Activated CD4-positive, alpha-beta T cell treated with anti-CD3 and anti-CD28 coated beads, Interleukin-2, amount 50 U/mL, for 48 hours (primary cell): ENCODE measurements around the gene UNC119B.
A peak's percentile ranks its signal among the peaks of the same experiment; 100 is the strongest.

Experiments used
- DNase-seq, 2 experiments: peaks; one replicate each; pipeline ENCODE4 v3.0.0-alpha.2; 2020

UNC119B gene

DNA sequence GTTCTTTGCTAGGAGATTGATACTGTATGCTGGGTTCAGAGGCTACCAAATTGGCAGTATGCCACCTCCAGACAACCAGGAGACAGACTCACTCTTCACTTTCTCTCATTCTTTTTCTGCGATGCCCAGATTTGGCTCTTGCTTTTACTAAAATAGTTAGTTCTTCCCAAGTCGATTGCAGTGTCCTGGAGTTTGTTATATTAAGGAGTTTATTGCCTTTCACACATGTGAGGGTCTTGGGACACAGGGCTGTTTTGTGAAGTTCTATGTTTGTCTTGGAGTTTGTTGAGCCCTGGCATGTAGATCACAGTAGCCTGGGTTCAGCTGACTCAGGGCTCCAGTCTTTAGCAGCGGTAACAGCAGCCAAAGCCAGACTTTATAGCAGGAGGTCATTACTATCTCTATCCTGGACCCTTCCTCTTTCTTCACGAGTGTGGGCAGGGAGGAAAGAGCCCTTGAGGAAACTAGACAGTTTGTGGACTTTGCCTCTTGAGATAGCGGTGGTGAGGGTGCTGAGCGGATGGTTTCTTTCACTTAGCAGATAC, 21.7 kb upstream of the UNC119B start:
- no peak for DNase-seq

DNA sequence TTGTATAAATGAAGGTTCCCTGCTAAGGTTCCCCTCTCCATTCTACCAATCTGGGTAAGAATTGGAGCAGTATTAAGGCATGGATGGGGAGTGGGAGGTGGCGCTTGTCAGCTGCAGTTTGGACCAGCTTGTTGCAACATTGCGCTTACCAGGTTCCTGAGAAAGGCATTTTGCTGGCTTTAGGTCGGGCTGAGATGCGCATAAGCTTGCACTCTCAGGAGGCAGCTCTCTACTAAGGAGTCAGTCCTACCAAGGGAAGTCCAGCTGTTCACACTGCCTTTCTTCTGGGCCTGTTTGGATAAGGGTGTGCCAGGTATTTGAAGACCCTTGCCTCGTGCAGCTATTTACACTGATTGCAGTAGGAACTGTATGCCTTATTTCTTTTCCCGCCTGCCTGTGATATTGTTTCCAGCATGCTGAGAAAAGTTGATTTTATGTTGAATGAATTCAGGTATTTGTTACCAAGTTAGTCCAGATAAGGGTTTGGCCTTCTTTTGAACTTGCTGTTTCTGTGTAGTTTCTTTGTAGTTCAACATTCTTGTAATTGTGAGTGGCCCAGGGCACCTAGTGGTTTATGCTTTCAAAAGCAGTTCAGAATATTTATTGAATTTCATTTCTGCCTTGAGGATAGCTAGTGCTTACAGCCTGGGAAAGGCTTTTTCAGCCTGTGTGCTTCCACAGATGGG, 20.7 kb upstream of the UNC119B start:
- no peak for DNase-seq

DNA sequence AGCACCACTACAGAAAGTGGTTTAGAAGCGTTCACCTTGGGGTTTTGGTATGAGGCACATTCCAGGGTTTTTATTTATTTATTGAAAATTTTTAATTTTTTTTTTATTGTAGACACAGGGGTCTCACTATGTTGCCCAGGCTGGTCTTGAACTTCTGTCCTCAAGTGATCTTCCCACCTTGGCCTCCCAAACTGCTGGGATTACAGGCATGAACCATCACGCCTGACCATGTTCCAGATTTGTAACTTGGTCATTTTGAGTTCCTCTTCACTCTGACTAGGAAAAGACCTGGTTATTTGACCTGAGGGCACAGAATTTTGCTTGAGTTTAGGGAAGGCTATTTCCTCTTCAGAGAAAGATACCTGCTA, 20.2 kb upstream of the UNC119B start:
- no peak for DNase-seq

DNA sequence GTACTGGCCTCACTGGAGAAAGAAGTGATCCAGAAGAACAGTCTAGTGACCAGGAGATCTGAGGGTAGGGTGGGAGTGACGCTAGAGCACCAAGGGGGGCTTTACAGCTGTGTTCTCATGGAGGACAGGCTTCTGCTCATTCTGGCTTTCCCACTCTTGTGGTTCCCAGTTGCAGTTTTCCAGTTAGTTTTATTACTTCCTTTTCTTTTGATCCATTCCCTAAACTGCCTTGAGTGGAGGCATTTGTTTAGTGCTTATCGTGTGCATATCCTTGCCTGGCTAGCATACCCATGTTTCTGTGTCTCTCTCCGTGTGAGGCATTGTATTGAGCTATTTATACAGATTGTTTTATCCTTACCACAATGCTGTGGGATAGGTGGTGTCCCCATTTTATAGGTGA, 19.3 kb upstream of the UNC119B start:
- DNase-seq, result no peak

DNA sequence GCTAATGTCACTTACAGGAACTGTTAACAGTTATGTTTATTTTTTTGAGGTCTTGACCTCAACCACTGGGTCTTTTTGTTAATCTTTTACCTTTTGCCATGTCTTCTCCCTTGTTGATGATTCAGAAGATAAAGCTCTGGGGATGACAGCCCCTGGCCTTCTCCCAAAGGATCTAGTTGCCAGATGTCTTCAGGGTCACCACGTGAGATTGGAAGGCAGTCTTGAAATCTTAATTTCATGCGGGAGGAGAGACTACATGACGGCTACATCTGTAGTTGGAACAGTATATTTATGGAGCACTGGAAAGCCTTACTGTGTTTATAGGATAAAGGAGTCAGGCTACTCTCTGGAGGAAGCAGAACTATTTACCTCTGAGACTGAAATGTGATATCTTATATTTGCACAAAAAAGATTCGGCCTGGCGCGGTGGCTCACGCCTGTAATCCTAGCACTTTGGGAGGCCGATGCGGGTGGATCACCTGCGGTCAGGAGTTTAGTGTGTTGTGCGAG, 17.7 kb upstream of the UNC119B start:
- DNase-seq, result no peak

DNA sequence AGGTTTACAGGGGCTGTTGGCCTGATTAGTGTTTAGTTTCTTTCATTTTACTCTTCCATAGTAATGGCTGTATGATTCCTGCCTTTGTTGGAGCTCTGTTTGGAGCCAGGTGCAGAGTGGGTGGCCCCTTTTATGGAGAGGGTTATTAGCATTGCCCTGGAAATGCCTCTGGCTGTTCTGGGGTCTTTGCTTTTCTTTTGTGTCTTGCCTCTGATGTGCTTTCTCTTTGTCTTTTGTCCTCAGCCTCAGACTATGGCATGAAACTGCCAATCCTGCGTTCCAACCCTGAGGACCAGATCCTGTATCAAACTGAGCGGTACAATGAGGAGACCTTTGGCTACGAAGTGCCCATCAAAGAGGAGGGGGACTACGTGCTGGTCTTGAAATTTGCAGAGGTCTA, 16.4 kb upstream of the UNC119B start:
- no peak for DNase-seq

DNA sequence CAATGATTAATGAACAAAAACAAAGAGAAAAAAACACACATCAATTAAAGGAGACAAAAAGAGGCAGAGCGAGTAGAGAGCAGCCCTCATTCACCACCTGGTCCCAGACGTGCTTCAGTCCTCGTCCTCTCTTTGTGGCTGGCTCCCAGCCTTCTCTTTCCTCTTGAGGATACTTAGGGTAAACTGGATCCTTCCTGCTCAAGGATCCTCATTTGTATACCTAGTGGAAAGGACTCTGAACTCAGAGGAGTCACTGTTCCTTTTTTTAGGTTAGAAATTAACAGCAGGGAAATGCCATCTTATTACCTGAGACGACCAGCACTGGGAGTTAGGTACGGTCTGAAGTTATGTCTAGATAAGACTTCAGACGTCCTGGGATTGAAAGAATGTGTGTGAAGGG, 13.6 kb upstream of the UNC119B start:
- no peak for DNase-seq

DNA sequence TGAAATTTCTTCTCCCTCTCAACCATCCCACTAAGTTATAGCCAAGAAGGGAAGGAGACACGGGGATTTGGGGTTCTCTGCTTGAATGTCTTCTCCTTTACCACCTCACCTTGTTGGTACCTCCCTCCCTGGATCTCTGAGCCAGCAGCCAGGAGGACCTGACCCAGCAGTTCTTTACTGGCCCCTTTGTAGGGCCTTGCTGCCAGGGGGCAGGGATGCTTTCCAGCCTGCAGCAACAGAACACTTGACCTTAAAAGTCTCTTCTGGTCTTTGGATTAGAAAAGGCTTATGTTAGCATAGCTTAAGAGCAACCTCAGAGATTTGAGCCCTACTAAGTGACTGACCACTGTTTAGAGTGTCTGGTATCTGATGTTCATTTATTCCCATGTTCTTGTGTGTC, 12.9 kb upstream of the UNC119B start:
- no peak for DNase-seq

DNA sequence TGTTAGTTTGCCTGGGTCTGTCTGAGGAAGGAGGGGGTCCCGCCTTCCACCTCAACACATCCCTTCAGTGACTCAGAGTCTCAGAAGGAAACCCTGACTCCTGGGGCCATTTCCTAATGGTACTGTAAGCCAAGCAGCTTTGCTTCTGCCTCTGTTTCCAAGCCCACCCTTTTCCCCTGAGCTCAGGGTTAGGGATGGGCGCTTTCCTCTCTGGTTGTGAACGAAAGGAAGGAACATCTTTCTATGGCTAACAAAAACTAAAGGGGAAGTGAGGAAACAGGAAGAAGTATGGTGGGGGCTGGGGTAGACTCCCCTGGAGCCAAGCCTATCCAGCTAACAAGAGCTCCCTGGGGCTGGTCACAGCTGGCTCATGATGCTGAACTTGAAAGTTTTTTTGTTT, 11.6 kb upstream of the UNC119B start:
- no peak for DNase-seq

DNA sequence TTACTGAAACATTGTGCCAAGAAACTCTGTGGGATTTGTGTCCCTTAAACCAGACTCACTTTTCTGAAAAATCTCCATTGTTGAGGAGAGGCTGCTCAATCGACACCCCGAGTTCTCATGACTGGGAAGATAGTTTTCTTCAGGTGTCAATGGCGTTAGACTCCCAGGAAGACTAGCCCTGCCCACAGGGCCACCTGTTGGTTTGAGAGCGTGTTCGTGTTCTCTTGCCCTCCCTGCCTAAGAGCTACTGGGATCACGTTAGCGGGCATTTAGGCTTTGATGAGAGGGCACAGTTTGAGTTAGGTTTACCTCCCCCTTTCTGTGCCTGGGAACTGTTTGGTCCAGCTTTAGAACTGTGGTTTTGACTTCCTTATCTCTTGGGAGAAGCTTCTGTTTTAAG, 10.7 kb upstream of the UNC119B start:
- DNase-seq, result no peak

DNA sequence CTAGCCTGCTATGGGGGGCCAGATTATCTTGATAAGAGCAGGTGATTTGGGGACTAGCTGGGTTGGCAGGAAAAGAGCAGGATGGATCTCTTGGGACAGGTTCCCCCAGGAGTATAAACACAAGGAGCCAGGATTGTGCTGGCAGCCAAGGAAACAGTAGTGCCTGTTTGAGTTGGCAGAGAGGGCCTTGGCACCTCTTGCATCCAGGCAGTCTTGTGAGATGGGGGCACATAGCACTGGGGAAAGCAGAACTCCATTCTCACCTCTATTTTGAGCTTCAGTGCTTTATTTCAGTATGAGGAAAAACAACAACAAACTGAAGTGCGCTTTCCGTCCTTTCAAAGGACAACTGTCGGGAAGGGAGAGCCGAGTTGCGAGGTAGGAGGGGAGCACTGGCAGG, 9.4 kb upstream of the UNC119B start:
- no peak for DNase-seq

DNA sequence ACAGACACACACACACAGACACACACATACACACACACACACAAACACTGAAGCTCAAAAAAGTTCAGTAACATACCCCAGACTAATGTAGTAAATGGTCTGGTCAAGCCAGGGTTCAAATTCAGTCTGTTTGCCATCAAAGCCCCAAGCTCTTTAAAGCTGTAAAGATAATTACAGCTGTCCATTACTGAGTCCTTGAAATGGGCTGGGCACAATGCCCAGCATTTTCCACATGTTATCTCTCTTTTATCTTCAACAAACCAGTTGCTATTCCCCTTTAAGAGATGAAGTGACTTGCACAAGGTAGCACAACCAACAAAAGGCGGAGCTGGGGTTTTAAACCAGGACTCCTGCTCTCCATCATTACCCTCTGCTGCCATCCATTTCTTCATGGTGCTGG, 7.6 kb upstream of the UNC119B start:
- DNase-seq, result no peak

DNA sequence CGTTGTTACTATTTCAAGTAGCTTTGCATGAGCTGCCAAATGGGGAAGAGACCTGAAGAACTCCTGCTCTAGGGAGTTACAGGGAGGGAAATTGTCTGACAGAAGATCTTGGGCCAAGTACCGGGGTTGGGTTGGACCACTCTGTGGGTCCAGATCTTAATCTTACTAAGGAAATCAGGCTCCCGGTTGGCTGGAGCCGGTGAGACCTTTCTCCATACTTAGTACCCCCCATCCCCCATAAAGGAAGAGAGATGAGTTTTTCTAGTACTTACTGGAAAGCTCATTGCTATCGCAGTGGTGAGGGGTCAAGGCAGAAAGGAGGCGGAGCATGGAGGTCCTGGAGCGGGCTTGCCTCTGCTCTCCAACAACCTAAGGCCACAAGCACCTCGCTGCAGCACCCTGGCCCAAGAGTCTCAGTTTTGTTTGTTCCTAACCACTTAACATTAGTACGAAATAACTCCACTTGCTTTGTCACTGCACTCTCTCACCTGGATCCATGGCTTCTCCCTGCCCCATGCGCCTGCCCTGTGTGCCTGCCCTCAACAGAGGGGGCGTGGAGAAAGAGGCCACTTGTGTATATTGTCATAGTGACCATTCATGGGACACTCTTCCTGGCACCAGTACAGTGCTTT, 6.8 kb upstream of the UNC119B start:
- no peak for DNase-seq

DNA sequence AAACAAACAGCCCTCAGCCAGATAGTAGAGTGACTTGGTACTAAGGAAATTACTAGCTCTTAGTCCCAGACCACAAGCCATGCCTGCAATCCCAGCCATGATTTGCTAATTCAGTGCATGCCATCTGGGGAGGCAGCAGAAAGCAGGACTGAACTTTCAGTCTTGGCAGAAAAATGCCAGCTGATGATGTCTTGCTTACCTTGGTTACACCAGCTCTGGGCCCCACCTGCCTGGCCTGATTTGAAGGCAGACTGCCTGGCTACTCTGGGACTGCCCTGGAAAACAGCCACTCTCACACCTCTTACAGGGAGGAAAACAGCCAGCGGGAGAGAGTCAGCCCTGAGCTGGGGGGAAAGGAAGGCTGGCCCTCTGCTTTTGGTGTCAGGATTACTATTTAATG, 4.6 kb upstream of the UNC119B start:
- no peak for DNase-seq

DNA sequence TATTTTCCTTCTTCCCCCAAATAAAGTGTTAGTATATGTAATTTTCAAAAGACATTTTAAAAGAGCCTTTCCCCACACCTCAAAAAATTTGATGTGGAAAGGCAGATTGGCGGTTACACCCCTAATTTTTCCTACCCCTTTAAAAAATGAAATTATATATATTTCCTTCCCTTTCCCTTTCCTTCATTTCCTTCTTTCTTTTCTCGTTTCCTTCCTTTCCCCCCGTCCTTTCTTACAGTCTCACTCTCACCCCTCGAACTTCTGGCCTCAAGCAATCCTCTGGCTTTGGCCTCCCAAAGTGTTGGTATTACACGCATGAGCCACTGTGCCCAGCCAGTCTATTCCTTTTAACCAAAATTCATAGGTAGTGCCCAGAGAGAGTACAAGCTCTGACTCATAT, 4.2 kb upstream of the UNC119B start:
- DNase-seq, result no peak

DNA sequence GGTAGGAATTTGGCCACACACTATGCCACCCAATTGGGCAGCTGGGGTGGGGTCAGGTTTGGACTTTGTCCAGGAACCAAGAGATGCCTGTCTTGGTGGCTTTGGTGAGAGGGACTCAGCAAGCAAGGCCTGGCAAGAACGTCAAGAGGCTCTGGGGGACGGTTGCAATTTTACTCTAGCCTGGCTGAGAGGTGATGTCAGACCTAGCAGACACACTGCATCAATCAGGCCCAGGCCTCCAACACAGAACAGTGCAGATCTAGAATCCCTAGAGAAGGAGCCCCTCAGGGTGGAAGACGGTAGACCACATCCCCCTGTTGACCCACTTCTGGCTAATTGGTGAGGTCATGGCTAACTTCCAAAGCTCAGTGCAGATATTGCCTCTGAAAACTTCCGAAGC, 1.6 kb upstream of the UNC119B start:
- no peak for DNase-seq

DNA sequence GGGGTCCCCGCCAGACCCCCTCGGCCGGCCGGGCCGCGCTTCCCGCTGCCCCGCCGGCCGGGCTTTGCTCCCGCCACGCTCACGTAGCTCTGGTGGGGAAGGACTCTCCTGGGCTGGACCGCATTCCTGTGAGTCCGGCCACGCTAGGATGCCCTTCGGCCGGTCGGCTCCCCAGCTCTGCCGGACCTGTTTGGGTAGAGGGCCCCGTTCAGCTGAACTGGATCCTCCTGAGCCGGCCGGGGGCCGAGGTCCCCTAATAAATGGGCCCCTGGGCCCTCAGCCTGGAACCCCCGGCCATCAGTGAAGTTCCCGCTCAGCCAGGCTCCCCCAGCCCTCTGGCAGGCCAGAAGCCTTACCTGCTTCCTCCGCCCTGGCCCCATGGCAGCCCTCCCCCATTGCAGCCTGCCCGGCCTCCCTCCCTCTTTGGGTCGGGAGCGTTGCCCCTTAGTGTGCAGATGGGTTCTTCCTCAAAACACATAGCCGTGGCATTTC, 593 bp downstream of the UNC119B start:
- peak; percentile 36 to 48 for DNase-seq

DNA sequence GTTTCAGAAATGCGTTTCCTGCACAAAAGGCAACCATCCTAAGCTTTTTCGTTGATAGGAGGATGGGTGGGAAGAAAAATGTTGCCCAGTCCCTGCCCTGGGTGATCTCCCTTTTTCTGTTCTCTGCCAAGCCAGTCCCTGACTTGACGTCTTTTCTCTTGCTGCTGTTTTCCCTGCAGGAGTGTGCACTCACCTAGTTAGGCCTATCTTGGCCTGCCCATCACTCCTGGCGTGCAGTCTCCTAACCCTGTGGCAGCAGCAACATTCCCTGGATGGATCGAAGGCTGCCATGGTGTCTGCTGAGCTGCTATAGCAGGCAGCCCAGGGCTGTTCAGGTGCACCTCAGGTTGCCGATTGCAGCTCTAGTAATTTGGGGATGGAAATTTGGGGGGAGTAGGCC, 1.2 kb downstream of the UNC119B start:
- no peak for DNase-seq

DNA sequence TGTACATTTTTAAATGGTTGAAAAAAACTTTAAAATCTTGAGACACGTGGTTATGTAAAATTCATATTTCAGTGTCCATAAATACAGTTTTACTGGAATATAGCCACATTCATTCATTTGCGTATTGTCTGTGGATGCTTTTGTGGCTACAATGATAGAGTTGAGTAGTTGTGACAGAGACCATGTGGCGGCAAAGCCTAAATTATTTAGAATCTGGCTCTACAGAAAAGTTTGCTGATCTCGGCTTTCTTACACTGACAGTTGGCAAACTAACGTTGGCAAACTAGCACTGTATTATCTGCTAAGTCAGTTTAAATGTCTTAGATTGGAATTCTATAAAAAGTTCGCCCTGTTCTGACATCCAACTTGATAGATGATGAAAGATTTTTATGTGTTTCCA, 2.4 kb downstream of the UNC119B start:
- DNase-seq, result no peak

DNA sequence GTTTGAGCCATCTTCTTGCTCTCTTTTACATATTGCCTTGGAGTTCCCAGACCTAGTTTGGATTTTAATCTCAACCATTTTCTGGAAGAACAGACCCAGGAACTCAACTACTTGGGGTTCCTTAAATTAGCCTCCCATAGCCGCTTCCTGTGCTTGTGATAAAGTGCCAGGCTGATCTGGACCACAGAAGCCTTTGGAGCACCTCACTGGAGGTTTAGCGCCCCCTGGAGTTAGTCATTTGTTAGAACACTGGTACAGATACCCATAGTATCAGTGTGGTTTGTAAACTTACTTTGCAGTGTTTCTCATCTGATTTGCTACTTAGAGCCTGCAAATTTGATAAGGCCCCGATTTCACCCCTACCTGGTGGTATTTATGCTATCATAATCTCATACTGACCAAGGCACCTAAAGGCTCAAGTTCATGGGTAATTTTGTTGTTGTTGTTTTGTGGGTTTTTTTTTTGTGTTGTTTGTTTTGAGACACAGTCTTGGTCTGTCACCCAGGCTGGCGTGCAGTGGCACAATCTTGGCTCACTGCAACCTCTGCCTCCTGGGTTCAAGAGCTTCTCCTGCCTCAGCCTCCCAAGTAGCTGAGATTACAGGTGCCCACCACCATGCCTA, 3.7 kb downstream of the UNC119B start:
- peak; percentile 57 to 75 for DNase-seq

DNA sequence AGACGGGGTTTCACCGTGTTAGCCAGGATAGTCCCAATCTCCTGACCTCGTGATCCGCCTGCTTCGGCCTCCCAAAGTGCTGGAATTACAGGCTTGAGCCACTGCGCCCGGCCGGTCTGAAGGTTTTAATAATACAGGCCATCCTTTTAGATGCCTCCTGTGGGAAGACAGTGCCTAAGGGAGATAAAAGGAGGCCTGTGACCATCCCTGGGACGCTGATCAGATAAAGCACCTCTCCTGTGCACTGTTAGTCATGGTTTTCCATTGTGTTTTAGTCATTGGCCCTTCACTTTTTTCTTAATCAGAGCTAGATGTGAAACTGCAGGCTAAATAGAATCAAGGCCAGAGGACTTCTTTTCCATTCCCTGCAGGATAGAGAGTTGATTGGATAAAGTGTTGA, 7.8 kb downstream of the UNC119B start:
- no peak for DNase-seq

DNA sequence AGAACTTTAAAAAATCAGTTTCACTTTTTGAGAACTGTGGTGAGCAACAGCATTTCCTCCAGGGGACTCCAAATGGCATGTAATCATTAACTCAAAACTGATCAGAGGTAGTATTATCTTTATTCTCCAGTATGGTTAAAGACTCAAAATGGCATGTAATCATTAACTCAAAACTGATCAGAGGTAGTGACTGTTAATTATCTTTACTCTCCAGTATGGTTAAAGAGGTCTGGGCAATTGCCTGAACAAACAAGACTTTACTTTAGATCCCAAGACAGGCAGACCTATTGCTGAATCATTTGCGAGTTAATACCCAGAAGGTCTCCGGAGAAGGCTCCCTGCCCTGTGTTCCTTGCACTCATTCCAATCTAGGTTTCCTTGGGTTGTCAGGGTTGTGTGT, 8.8 kb downstream of the UNC119B start:
- DNase-seq, result no peak

DNA sequence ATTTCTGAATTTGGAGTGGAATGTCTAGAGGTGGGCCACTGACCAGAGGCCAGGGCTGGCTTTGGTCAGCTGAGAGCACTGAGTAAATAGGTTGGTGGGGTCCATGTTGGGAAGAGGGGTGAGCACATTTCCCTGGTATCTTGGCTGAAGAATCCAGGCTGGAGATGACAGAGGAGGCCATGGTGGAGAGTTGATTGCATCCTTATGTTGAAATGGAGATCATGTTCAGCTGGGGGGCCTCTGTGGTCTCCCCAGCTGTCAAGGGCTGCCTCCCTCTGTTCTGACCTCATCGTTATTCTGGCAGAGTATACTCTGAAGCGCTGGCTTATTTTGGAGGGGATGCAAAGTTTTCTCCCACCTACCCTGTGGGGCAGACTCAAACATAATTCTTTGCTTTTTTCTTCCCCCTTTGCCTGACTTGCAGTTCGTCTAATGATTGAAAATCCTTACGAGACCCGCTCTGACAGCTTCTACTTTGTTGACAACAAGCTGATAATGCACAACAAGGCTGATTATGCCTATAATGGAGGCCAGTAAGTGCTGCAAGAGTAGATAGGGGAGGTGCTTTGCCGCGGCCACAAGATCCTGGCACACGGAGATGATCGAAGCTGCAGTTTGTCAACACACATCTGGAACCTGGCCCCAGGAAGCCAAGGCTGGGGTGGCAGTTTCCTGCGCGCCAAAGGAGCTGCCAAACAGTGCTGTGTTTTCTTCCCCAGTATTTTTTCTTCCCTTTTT, 9.4 kb downstream of the UNC119B start:
- no peak for DNase-seq
